OCI-LY7 (cell line): Measurements from ENCODE around the gene SLC34A2. TPM values are rescaled to one million over a fixed set of nuclear protein-coding genes. Genes with fewer than 3 reads are reported as not detected.

Experiments
- BruUV-seq: library from RNA; stranded (reverse); fragments of 400-500 nt; replicated peaks from 2 replicates; lab custom pipeline; 2021; lab: Mats Ljungman, UMichigan
- CTCF ChIA-PET: fragments of 300-600 bp; sonication (Branson Sonifier 250); formaldehyde crosslinking; loops from one replicate; lab custom pipeline; 2022; ENCODE audit warnings: antibody characterized with exemption; ENCODE audit not compliant: unreplicated experiment; lab: Charles Lee
- POLR2A ChIA-PET: fragments of 300-600 bp; sonication (Branson Sonifier 250); formaldehyde crosslinking; loops from one replicate; lab custom pipeline; 2022; ENCODE audit warnings: antibody characterized with exemption; lab: Charles Lee
- DNase-seq: peaks from one replicate; pipeline ENCODE4 v3.0.0-alpha.2; 2015; ENCODE audit warnings: low spot score
- H2AFZ ChIP-seq: fragments of 200-600 bp; sonication (generic), shearing (Covaris generic); 2 replicates; pipeline ENCODE4 v1.6.1; 2014; ENCODE audit warnings: mild to moderate bottlenecking, antibody characterized with exemption, low read length, moderate library complexity
- H3K27ac ChIP-seq: fragments of 200-600 bp; sonication (generic); 2 replicates; pipeline ENCODE4 v1.5.1; 2014; ENCODE audit warnings: mixed run types, low read depth, mild to moderate bottlenecking, moderate library complexity, low read length, inconsistent platforms; ENCODE audit not compliant: poor library complexity, severe bottlenecking
- H3K36me3 ChIP-seq: fragments of 200-600 bp; sonication (generic); 2 replicates; pipeline ENCODE4 v1.6.1; 2014; ENCODE audit warnings: mild to moderate bottlenecking, antibody characterized with exemption, low read length, moderate library complexity, mixed read lengths; ENCODE audit not compliant: insufficient read depth
- H3K4me1 ChIP-seq: fragments of 200-600 bp; sonication (generic); 2 replicates; pipeline ENCODE4 v1.5.1; 2014; ENCODE audit warnings: mild to moderate bottlenecking, low read length; ENCODE audit not compliant: insufficient read depth, poor library complexity, severe bottlenecking
- H3K4me2 ChIP-seq: fragments of 200-600 bp; sonication (generic); 2 replicates; pipeline ENCODE4 v1.6.1; 2014; ENCODE audit warnings: mild to moderate bottlenecking, low read length
- H3K4me3 ChIP-seq: fragments of 200-600 bp; sonication (generic); 2 replicates; pipeline ENCODE4 v1.5.1; 2014; ENCODE audit warnings: mild to moderate bottlenecking, low read depth, low read length; ENCODE audit not compliant: poor library complexity, severe bottlenecking
- H3K79me2 ChIP-seq: fragments of 200-600 bp; sonication (generic); 2 replicates; pipeline ENCODE4 v1.6.1; 2016; ENCODE audit warnings: low read depth, mild to moderate bottlenecking, low read length, moderate library complexity, mixed read lengths; ENCODE audit not compliant: insufficient read depth
- H3K9me2 ChIP-seq: fragments of 200-600 bp; sonication (generic); 2 replicates; pipeline ENCODE4 v1.6.1; 2016; ENCODE audit warnings: mild to moderate bottlenecking, low read length, mixed read lengths; ENCODE audit not compliant: insufficient read depth
- H3K9me3 ChIP-seq: fragments of 200-600 bp; sonication (generic); 2 replicates; pipeline ENCODE4 v1.6.1; 2014; ENCODE audit warnings: mild to moderate bottlenecking, mixed run types, low read length, mixed read lengths
- H4K20me1 ChIP-seq: fragments of 200-600 bp; sonication (generic); 2 replicates; pipeline ENCODE4 v1.6.1; 2014; ENCODE audit warnings: mild to moderate bottlenecking, antibody characterized with exemption, low read length, moderate library complexity, mixed read lengths; ENCODE audit not compliant: insufficient read depth
- CTCF ChIP-seq: fragments of 200-600 bp; sonication (generic); conservative IDR thresholded peaks from 2 replicates; pipeline ENCODE4 v1.5.1; 2014; ENCODE audit warnings: mild to moderate bottlenecking, antibody characterized with exemption, low read length, moderate library complexity, mixed read lengths
- EZH2phosphoT487 ChIP-seq: fragments of 200-600 bp; sonication (generic); IDR thresholded peaks from 2 replicates; pipeline ENCODE4 v1.6.1; 2018; ENCODE audit warnings: low read depth, borderline replicate concordance, mild to moderate bottlenecking, mixed run types, antibody characterized with exemption, low read length, moderate library complexity, mixed read lengths
- intact Hi-C: fragments of 100-400 bp; cut with micrococcal nuclease; formaldehyde crosslinking; loops from one replicate; pipeline ENCODE4 v1.10.0; 2022; ENCODE audit not compliant: unreplicated experiment
- total RNA-seq, 2 experiments: library from RNA; depleted of rRNA in 1 of 2; stranded (reverse); fragments of >200 nt in 1 of 2; shearing (Covaris generic) in 1 of 2; gene quantifications; 2 replicates each; pipeline ENCODE4 v1.2.3, GENCODE V29; 2014 to 2022

SLC34A2 gene
- total RNA-seq, 2 experiments from 2014 or later: not detected

GRCh38 chr4:25677943-25678342, 22.3 kb downstream of the SLC34A2 start:
- Histone ChIP-seq H3K36me3 (no peaks in the 10 kb centered on the region), H3K4me2 (no peak overlapping the region), H3K27ac (no peak overlapping the region), H2AFZ (no peak overlapping the region), H3K79me2 (no peaks in the 10 kb centered on the region), H4K20me1 (no peaks in the 10 kb centered on the region), H3K9me3 (no peaks in the 10 kb centered on the region), H3K9me2 (no peaks in the 10 kb centered on the region), H3K4me3 (no peak overlapping the region), H3K4me1 (no peaks in the 10 kb centered on the region)
- ChIA-PET POLR2A (no interaction called here), CTCF (no interaction called here)
- DNase-seq: no peak
- TF ChIP-seq EZH2phosphoT487: no peak
- TF ChIP-seq CTCF: no peak
- intact Hi-C loops: no loop called here
- BruUV-seq: no TSS peak

DNA sequence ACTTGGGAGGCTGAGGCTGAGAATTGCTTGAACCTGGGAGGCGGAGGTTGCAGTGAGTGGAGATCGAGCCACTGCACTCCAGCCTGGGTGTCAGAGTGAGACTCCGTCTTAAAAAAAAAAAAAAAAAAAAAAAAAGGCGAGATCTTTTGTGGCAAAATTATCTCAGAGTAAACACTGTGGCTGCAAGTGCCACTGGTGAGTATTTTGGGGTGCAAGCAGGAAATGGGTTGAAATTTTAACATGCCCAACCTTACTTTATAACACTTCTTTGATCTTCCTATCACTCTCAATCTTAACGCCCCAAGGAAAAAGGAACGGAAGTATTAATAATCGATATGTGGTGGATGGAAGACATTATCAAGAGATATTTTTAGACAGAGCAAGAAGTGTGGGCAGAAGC, 32.1 kb downstream of the SLC34A2 start:
- H3K9me3 ChIP-seq: no peaks in the 10 kb centered on the region
- H3K4me1 ChIP-seq: no peaks in the 10 kb centered on the region
- intact Hi-C loops: loop anchor here (10.0 kb wide), 1 partner anchor 243 kb away; no protein-coding TSS in a partner anchor
- H4K20me1 ChIP-seq: no peaks in the 10 kb centered on the region
- H2AFZ ChIP-seq: no peak overlapping the region
- no peaks in the 10 kb centered on the region for H3K79me2 ChIP-seq
- H3K4me2 ChIP-seq: no peak overlapping the region
- H3K9me2 ChIP-seq: no peaks in the 10 kb centered on the region
- POLR2A ChIA-PET: no interaction called here
- no peak overlapping the region for H3K27ac ChIP-seq
- TF ChIP-seq EZH2phosphoT487 (no peak), CTCF (no peak)
- no peaks in the 10 kb centered on the region for H3K36me3 ChIP-seq
- no TSS peak for BruUV-seq
- DNase-seq: no peak
- CTCF ChIA-PET: no interaction called here
- H3K4me3 ChIP-seq: no peak overlapping the region

DNA sequence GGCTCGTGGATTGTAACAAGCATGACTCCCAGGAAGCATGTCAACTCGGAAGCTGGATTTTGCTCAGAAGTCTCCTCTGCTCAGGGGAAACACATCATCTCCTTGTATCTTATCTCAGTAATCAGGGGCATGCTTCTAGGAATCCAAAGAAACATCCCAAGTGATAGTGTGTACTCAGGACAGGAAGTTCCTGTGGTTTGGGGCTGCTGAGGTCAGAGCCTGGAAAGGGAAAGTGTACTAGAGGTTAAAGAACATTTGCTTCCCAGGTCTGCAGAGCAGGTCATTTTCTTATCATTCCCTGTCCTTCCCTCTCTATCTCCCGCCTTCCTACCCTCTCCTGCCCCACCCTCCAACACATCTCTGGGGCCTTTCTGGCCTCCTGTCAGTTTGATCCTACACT, 38.8 kb downstream of the SLC34A2 start:
- TF ChIP-seq EZH2phosphoT487: no peak
- TF ChIP-seq CTCF: no peak
- H4K20me1 ChIP-seq: no peaks in the 10 kb centered on the region
- DNase-seq: no peak
- no peaks in the 10 kb centered on the region for H3K4me1 ChIP-seq
- BruUV-seq: no TSS peak
- H3K9me2 ChIP-seq: no peaks in the 10 kb centered on the region
- intact Hi-C loops: no loop called here
- H3K4me3 ChIP-seq: no peak overlapping the region
- CTCF ChIA-PET: no interaction called here
- no peak overlapping the region for H3K4me2 ChIP-seq
- POLR2A ChIA-PET: interaction anchor here (0.7 kb wide), 1 partner anchor 707 kb away, joined by 3 read pairs; no protein-coding TSS in a partner anchor
- no peaks in the 10 kb centered on the region for H3K9me3 ChIP-seq
- no peak overlapping the region for H3K27ac ChIP-seq
- H3K36me3 ChIP-seq: no peaks in the 10 kb centered on the region
- H2AFZ ChIP-seq: no peak overlapping the region
- no peaks in the 10 kb centered on the region for H3K79me2 ChIP-seq
